ENCODE data around the gene ZBTB17. TPM values are rescaled to one million over a fixed set of nuclear protein-coding genes. Genes with fewer than 3 reads are reported as not detected.
A peak's percentile ranks its signal among the peaks of the same experiment; 100 is the strongest.

The ZBTB17 gene
- total and polyA plus RNA-seq, 9 of the 15 experiments (the other 6 are each of a cell fraction or from before 2014, with no cell fraction given): 1.1 to 53.4 (median 29.6) TPM

GRCh38 chr1:15952317-15953258 lies 23.3 kb downstream of the ZBTB17 start (continued):
- TF ChIP-seq CREB3L1 (IDR thresholded peaks at IDR 0.05; ENCODE audit: borderline replicate concordance, low read depth) (peak; percentile 56; the same call in 1 of the 2 replicates), SREBF1 (IDR thresholded peaks at IDR 0.05; ENCODE audit: borderline replicate concordance, low read depth, low read length) (no peak), PHB (CRISPR knock-in tag; IDR thresholded peaks at IDR 0.05) (no peak), U2AF2 (optimal IDR thresholded peaks at IDR 0.05; ENCODE audit: low read depth, low read length) (no peak), ZNF561 (CRISPR knock-in tag; conservative IDR thresholded peaks at IDR 0.05) (no peak), MYNN (IDR thresholded peaks at IDR 0.05) (peak; percentile 96), MYNN (CRISPR knock-in tag; IDR thresholded peaks at IDR 0.05) (no peak), DLX4 (CRISPR knock-in tag; IDR thresholded peaks at IDR 0.05) (no peak), NKRF (IDR thresholded peaks at IDR 0.05; ENCODE audit: borderline replicate concordance) (no peak; the same call in 1 of the 2 replicates), ZNF134 (CRISPR knock-in tag; conservative IDR thresholded peaks at IDR 0.05) (no peak), ASH1L (IDR thresholded peaks at IDR 0.05; ENCODE audit: borderline replicate concordance, low read depth, partially characterized antibody) (no peak), SRSF7 (optimal IDR thresholded peaks at IDR 0.05; ENCODE audit: low read depth, low read length) (no peak), SFPQ (IDR thresholded peaks at IDR 0.05; ENCODE audit: low read depth, low read length) (no peak), KDM1A (IDR thresholded peaks at IDR 0.05) (peak; percentile 93 to 98), RUNX1 (IDR thresholded peaks at IDR 0.05; ENCODE audit: low read depth) (no peak; the same call in 1 of the 2 replicates), RFX7 (CRISPR knock-in tag; IDR thresholded peaks at IDR 0.05) (no peak), PHF21A (IDR thresholded peaks at IDR 0.05; ENCODE audit: borderline replicate concordance, low read depth) (0 out of 2 replicates have a peak, but pooled peaks have one; percentile 15), ARID1B (IDR thresholded peaks at IDR 0.05) (peak; percentile 100), TRIM28 (IDR thresholded peaks at IDR 0.05) (peak; percentile 90), MTA3 (IDR thresholded peaks at IDR 0.05; ENCODE audit: borderline replicate concordance) (peak; percentile 96)

Data from K562 (cell line).